ENCODE results near the gene ZNF518A. TPM values are rescaled to one million over a fixed set of nuclear protein-coding genes. Genes with fewer than 3 reads are reported as not detected.

Gene ZNF518A
- total and polyA plus RNA-seq, 10 of the 15 experiments (the other 5 are each of a cell fraction or from before 2014, with no cell fraction given): 3.7 to 24.4 (median 15.4) TPM

- Histone ChIP-seq H3K4me2 (ENCODE audit: control insufficient read depth, insufficient read depth) (no peak overlapping the region), H3K9ac (ENCODE audit: control insufficient read depth, insufficient read depth, low read length) (no peak overlapping the region), H3K4me1 (ENCODE audit: control insufficient read depth, insufficient read depth, low read length) (peaks cover 2% of the 10 kb centered on the region; the same call in 1 of the 2 replicates), H3K4me3 (no peak overlapping the region), H3K9me3 (replicated peaks; ENCODE audit: control insufficient read depth, insufficient read depth, low read length) (no peaks in the 10 kb centered on the region; the same call in none of the 3 replicates), H3K27ac (ENCODE audit: control insufficient read depth, insufficient read depth) (no peak overlapping the region), H2AFZ (ENCODE audit: control insufficient read depth, low read depth, low read length) (no peak overlapping the region), H3K79me2 (ENCODE audit: control insufficient read depth, insufficient read depth, low read length) (no peaks in the 10 kb centered on the region), H4K20me1 (ENCODE audit: control insufficient read depth, insufficient read depth) (no peaks in the 10 kb centered on the region), H3K27me3 (replicated peaks in 1 of 2; ENCODE audit: control insufficient read depth in 2 of 2, insufficient read depth in 2 of 2, low read length in 1 of 2) (no peaks in the 10 kb centered on the region), H3K36me3 (ENCODE audit: control insufficient read depth in 2 of 2, insufficient read depth in 2 of 2, low read length in 1 of 2) (no peaks in the 10 kb centered on the region)
- ChIA-PET SMC1A (ENCODE audit: uncharacterized antibody, unreplicated experiment) (interaction anchor here (0.7 to 1.4 kb wide), 2 partner anchors 13 to 35 kb away, joined by 3 to 5 read pairs; no protein-coding TSS in a partner anchor), CTCF (no interaction called here), POLR2A (no interaction called here), RAD21 (ENCODE audit: unreplicated experiment) (no interaction called here)
- in situ Hi-C loops (cut with MboI) (no loop called here), intact Hi-C loops (cut with micrococcal nuclease; ENCODE audit: unreplicated experiment) (no loop called here)
- FAIRE-seq: no peak
- no TSS peak for BruUV-seq (replicated peaks)
- TF ChIP-seq SIN3A (IDR thresholded peaks at IDR 0.05; ENCODE audit: low read depth, low read length): no peak
- no peak for TF ChIP-seq SPI1 (IDR thresholded peaks at IDR 0.05; ENCODE audit: borderline replicate concordance, insufficient read depth, low read depth, low read length)
- TF ChIP-seq RCOR1 (conservative IDR thresholded peaks at IDR 0.05; ENCODE audit: low read depth, low read length): no peak
- no peak for TF ChIP-seq POU2F2 (IDR thresholded peaks at IDR 0.05; ENCODE audit: borderline replicate concordance, low read depth, low read length)
- TF ChIP-seq MYC (IDR thresholded peaks at IDR 0.05; ENCODE audit: insufficient read depth, insufficient read length, insufficient replicate concordance, low read length, severe bottlenecking): no peak
- TF ChIP-seq TAF1 (IDR thresholded peaks at IDR 0.05; ENCODE audit: borderline replicate concordance, low read depth, low read length): no peak
- TF ChIP-seq SP1 (IDR thresholded peaks at IDR 0.05; ENCODE audit: low read depth, low read length): no peak
- TF ChIP-seq NBN (IDR thresholded peaks at IDR 0.05): no peak
- TF ChIP-seq ZNF274 (IDR thresholded peaks at IDR 0.05; ENCODE audit: insufficient read depth, insufficient read length): no peak
- TF ChIP-seq KLF5 (IDR thresholded peaks at IDR 0.05; ENCODE audit: partially characterized antibody): no peak
- TF ChIP-seq FOXK2 (IDR thresholded peaks at IDR 0.05): no peak
- no peak for TF ChIP-seq REST (IDR thresholded peaks at IDR 0.05; ENCODE audit: low read depth, low read length)
- no peak for TF ChIP-seq EZH2 (IDR thresholded peaks at IDR 0.05; ENCODE audit: borderline replicate concordance, control insufficient read depth, low read depth, low read length)
- no peak for TF ChIP-seq CEBPB (IDR thresholded peaks at IDR 0.05; ENCODE audit: borderline replicate concordance in 1 of 2, low read depth in 2 of 2, low read length in 2 of 2)
- TF ChIP-seq PML (IDR thresholded peaks at IDR 0.05; ENCODE audit: low read length): no peak
- TF ChIP-seq ZZZ3 (IDR thresholded peaks at IDR 0.05; ENCODE audit: control insufficient read depth, insufficient read length, low read depth): no peak
- no peak for TF ChIP-seq ZNF207 (IDR thresholded peaks at IDR 0.05; ENCODE audit: borderline replicate concordance)
- TF ChIP-seq MXI1 (IDR thresholded peaks at IDR 0.05; ENCODE audit: low read depth, low read length): no peak
- TF ChIP-seq MEF2B (IDR thresholded peaks at IDR 0.05; ENCODE audit: partially characterized antibody, poor library complexity, severe bottlenecking): no peak
- TF ChIP-seq ATF7 (IDR thresholded peaks at IDR 0.05; ENCODE audit: low read depth): no peak
- no peak for ATAC-seq
- 96% methylated on average over 2 of the region's 2 CpGs for WGBS (ENCODE audit: insufficient coverage, insufficient replicate concordance, low lambda C conversion rate, missing lambda C conversion rate)
- no peak for DNase-seq (ENCODE audit: low read depth, low spot score)
Observed at GRCh38 chr10:96125142-96125515, 5.0 kb upstream of the ZNF518A start.

All from GM12878 (cell line).